ENCODE results near the gene AMZ1.
"Not testable (repeated sequence)": the region's sequence is repeated elsewhere in the genome, so short reads cannot be mapped to it uniquely, and the experiment has no call there.

Gene AMZ1

DNA sequence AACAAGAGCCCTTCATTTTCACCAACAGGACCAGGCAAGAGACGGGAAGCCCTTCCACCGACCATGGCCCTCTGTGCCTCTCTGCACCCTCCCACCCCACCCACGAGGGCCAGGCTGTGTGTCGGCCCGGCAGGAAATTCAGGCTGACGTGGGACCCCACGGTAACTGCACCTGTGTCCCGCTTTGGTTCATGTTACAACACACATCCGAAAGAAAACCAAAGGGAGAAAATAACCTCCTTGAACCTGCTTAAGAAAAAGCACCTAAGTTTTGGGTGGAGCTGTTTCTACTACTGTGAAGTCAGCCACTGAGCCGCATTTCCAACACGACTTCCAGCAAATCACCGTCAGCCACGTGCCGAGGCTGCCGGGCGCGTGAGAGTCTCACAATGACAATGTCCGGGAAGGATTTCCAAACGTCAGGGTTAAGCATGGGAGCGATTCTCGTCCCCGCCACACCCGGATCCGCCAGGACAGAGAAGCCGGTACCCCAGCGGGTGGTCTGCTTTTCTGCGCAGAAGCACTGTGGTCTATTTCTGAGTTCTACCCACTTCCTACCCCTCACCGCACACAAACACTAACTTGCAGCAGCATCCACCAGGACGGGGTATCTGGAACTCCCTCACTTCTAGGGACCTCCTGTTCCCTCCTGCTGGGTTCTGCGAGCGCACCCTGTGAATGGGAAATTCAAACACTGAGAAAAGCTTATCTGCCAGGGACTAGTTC, 36.6 kb downstream of the AMZ1 start:
- H3K36me3 ChIP-seq (ENCODE audit: insufficient read depth, low read length), result peaks cover 2% of the 10 kb centered on the region
- H3K4me1 ChIP-seq (ENCODE audit: insufficient read depth, low read length), result no peaks in the 10 kb centered on the region

DNA sequence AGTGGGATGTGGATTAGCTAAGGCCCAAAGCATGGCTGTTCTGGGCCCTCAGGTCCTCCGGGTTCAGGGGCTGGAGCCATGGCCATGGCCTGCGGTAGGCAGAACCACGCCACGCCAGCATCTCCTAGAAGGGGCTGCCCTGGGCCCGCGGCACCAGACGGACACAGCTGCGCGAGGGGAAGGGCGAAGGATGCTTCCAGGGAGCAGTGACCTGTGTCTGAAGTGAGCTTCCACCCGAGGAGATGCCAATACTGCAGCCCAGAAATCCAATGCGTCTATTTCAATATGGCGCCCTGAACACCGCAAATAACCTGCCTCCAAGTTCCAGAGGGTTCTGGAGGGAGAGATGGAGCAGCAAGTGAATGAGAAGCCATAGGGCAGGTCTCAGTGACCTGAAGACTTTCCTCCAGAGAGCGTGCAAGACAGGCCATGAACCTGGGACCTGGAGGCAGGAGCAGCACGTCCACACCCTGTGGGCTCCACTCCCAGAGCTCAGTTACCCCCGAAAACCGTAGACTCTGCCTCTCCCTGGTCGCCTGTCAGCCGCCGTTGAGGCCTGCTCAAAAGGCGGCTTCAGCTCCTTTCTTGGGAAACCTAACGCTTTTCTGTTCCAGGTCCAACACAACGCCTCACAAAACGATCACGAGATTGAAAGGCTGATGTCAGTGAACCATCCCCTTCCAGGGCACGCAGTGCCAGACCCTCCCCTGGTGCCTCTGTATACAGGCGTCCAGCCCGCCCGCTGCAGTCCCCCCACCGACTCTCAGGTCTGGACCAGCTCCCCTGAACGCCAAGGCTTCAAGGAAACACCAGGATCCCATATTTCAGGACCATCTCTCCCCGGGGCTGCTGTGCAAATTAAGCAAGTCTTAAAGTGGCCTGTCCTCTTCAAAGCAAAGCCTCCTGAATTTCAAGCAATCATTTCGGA, 37.4 kb downstream of the AMZ1 start:
- peaks cover 2% of the 10 kb centered on the region for H3K36me3 ChIP-seq (ENCODE audit: insufficient read depth, low read length)
- no peaks in the 10 kb centered on the region for H3K9me3 ChIP-seq (ENCODE audit: control insufficient read depth, insufficient read depth, low read length)
- H3K9ac ChIP-seq (ENCODE audit: low read depth, low read length), result no peak overlapping the region
- no peaks in the 10 kb centered on the region for H3K4me1 ChIP-seq (ENCODE audit: insufficient read depth, low read length)

More for the DNA sequence above, 36.6 kb downstream of the AMZ1 start:
- H3K9me3 ChIP-seq (ENCODE audit: control insufficient read depth, insufficient read depth, low read length), result no peaks in the 10 kb centered on the region
- no peak overlapping the region for H3K9ac ChIP-seq (ENCODE audit: low read depth, low read length)

DNA sequence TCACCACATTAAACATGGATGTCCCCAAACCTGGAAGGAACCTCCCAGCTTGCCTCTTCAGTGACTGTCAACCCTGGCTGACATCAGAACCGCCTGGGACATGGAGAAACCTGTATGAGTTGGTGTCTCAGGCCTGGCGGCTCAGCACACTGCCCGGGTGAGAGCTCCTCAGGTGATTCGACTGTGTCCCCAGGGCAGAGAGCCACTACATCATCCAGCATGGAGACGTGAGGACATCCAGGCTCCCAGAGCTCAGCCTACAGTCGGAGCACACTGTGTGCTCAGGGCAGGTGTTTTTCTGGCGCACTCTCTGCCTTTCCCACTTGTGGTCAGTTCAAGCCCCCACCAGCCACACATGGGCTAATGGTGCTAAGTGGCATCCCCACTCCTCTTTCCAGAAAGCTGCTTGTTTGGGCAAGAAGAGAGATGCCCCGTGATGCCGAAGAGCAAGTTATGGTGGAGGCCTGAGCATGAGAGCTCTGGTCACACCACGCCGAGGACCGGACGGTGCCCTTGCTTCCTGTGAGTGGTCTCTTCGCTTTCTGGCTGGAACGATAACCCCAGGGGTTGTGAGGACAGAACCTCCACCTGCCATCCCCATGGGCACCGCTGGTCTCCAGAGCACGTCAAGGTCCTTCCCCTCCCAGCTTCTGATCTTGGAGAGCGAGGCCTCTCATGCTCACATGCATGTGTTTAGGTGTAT, 38.5 kb downstream of the AMZ1 start:
- no peaks in the 10 kb centered on the region for H3K4me1 ChIP-seq (ENCODE audit: insufficient read depth, low read length)
- H3K36me3 ChIP-seq (ENCODE audit: insufficient read depth, low read length), result peaks cover 2% of the 10 kb centered on the region
- H3K9me3 ChIP-seq (ENCODE audit: control insufficient read depth, insufficient read depth, low read length), result no peaks in the 10 kb centered on the region
- H3K9ac ChIP-seq (ENCODE audit: low read depth, low read length), result no peak overlapping the region

GRCh38 chr7:2727206-2727605, 39.2 kb downstream of the AMZ1 start:
- not testable (repeated sequence) for H3K9me3 ChIP-seq (ENCODE audit: control insufficient read depth, insufficient read depth, low read length); H3K36me3 ChIP-seq (ENCODE audit: insufficient read depth, low read length); H3K4me1 ChIP-seq (ENCODE audit: insufficient read depth, low read length); H3K9ac ChIP-seq (ENCODE audit: low read depth, low read length)

DNA sequence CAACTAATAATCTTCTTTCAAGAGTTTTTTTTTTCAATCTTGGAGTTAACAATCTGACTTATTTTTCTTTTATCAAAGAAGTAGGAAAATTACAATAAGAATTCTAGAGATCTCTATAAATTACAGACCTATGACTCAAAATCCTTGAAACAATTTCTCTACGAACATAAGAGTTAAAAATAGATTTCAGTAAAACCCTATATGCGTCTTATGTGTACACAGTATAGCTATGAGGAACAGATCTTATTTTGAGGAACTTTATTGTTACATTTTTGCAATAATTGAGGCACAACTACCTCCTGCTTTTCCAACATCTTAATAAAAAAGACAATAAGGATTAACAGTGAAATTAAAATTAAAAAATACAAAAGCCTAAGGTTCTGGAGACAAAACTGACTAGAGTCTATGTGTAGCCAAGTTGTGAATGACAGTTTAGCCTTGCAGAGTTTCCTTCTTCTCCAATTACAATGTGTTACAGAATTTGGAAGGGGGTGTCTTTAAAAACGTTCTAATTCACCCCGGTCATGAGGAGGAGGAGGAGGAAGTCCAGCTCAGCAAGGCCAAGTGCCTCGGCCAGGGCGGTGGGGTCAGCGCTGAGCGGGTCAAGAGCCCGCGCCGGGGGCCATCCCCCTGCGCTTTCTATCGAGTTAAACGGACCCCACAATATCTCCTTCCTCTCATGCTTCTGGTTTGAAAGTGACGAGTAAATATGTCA, 40.5 kb downstream of the AMZ1 start:
- Histone ChIP-seq H3K4me1 (ENCODE audit: insufficient read depth, low read length) (no peaks in the 10 kb centered on the region), H3K36me3 (ENCODE audit: insufficient read depth, low read length) (peaks cover 2% of the 10 kb centered on the region), H3K9ac (ENCODE audit: low read depth, low read length) (no peak overlapping the region), H3K9me3 (ENCODE audit: control insufficient read depth, insufficient read depth, low read length) (no peaks in the 10 kb centered on the region)

- Histone ChIP-seq H3K4me1 (ENCODE audit: insufficient read depth, low read length) (no peaks in the 10 kb centered on the region), H3K9ac (ENCODE audit: low read depth, low read length) (no peak overlapping the region), H3K36me3 (ENCODE audit: insufficient read depth, low read length) (peaks cover 2% of the 10 kb centered on the region), H3K9me3 (ENCODE audit: control insufficient read depth, insufficient read depth, low read length) (no peaks in the 10 kb centered on the region)
Observed at GRCh38 chr7:2729031-2729892, 41.3 kb downstream of the AMZ1 start.

DNA sequence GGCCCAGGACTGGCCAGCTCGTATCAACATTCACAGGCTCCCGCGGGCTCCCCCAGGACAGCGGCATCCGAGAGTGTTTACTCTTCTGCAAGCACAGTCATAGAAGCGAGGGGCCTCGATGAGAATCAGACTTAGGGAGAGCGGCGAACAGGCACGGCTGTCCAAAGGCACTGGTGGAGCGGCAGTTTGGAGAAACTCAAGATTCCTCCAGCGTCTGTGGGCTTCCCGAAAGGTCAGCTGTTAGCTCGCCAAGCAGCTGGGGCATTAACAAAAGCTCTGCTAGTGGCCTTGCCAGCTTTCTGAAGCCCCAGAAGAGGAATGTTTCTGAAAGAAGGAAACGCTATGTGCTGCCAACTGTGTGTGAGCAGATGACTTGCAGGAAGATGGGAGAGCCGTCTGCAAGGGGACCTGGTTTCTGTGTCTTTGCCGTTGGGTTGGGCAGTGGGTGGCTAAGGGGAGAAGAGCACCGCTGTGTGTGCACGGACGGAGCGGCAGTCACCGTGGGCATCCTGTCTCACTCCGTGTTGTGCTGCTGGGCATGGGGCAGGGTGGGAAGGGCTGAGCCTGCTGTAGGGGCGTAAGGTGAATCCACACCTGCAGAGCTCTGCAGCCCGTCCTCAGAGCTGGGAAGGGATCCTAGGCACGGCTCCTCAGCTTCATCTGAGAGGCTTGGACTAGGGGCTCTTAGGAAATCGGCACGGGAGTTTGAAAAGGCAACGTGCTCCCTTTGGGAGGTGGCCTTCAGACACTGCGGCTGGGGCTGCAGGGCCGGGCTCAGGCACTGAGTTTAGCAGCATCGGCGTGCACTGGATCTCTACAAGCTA, 42.1 kb downstream of the AMZ1 start:
- no peaks in the 10 kb centered on the region for H3K4me1 ChIP-seq (ENCODE audit: insufficient read depth, low read length)
- peaks cover 2% of the 10 kb centered on the region for H3K36me3 ChIP-seq (ENCODE audit: insufficient read depth, low read length)
- H3K9me3 ChIP-seq (ENCODE audit: control insufficient read depth, insufficient read depth, low read length), result no peaks in the 10 kb centered on the region
- no peak overlapping the region for H3K9ac ChIP-seq (ENCODE audit: low read depth, low read length)

DNA sequence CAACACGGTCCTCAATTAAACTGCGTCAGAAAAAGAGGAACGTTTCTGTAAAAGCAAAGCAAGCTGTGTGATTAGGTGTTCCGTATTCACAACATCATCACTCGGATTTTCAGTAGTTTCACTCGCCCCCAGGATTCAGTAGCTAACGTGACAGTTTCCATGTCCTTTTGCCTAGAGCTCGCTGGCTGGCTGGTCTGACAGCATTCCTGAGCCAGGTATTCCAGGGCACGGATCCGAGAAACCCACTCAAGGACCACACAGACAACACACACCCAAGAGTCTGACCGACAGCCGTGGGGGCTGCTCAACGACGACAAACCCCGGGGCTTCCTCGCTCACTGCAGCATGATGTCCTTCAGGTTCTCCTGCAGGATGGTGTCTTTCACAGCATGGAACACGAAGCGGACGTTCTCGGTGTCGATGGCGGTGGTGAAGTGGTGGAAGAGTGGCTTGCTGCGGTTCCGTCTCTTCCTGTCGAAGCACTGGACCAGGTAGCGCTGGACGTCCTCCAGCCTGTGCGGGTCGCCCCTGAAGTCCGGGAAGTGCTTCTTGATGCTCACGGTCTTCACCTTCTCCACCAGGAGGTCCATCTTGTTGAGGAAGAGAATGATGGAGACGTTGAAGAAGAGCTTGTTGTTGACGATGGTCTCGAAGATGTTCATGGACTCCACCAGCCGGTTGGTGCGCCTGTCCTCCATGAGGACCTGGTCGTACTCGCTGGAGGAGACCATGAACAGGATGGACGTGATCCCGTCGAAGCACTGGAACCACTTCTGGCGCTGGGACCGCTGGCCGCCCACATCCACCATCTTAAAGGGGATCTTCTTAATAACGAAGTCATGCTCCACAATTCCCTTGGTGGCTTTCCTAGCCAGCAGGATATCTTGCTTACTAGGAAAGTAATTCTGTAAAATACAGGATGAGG, 43.1 kb downstream of the AMZ1 start:
- Histone ChIP-seq H3K4me1 (ENCODE audit: insufficient read depth, low read length) (no peaks in the 10 kb centered on the region), H3K9ac (ENCODE audit: low read depth, low read length) (no peak overlapping the region), H3K36me3 (ENCODE audit: insufficient read depth, low read length) (peaks cover 2% of the 10 kb centered on the region), H3K9me3 (ENCODE audit: control insufficient read depth, insufficient read depth, low read length) (no peaks in the 10 kb centered on the region)

- H3K9ac ChIP-seq (ENCODE audit: low read depth, low read length), result no peak overlapping the region
- H3K4me1 ChIP-seq (ENCODE audit: insufficient read depth, low read length), result 0 out of 2 replicates have a peak, but pooled peaks cover 3% of the 10 kb centered on the region
- H3K36me3 ChIP-seq (ENCODE audit: insufficient read depth, low read length), result no peaks in the 10 kb centered on the region
Observed at GRCh38 chr7:2732388-2732787, 44.4 kb downstream of the AMZ1 start.

GRCh38 chr7:2732959-2733584, 45.1 kb downstream of the AMZ1 start:
- Histone ChIP-seq H3K9me3 (ENCODE audit: control insufficient read depth, insufficient read depth, low read length) (no peaks in the 10 kb centered on the region), H3K9ac (ENCODE audit: low read depth, low read length) (no peak overlapping the region), H3K36me3 (ENCODE audit: insufficient read depth, low read length) (no peaks in the 10 kb centered on the region), H3K4me1 (ENCODE audit: insufficient read depth, low read length) (0 out of 2 replicates have a peak, but pooled peaks cover 3% of the 10 kb centered on the region)

More at GRCh38 chr7:2732388-2732787, 44.4 kb downstream of the AMZ1 start:
- H3K9me3 ChIP-seq (ENCODE audit: control insufficient read depth, insufficient read depth, low read length), result no peaks in the 10 kb centered on the region

DNA sequence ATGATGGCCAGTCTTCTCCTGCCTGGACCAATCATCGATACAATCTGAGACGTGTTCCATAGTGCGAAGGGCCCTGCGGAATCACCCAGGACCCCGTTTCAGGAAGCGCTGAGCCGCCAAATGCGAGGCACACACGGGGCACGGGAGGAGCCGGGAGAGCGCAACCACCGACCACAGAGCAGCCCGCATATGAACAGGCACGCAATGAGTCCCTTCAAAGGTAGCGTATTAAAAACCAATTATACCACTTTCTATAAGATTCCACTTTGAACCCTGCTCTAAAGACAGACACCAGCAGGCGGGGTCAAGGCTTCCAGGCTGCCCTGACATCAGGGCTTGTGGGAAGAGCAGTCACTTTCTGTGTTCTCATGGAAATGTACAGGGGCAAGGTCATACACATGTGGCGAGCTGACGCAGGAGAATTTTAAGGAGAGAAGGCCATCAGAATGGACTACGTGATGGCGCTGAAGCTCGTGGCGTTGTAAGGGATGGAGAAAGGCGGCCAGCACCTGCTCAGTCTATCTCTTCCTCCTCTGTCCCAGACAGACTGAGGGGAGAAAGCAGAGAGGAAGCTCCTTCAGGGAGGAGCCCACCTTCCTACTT, 46.2 kb downstream of the AMZ1 start:
- Histone ChIP-seq H3K9me3 (ENCODE audit: control insufficient read depth, insufficient read depth, low read length) (no peaks in the 10 kb centered on the region), H3K4me1 (ENCODE audit: insufficient read depth, low read length) (0 out of 2 replicates have a peak, but pooled peaks cover 3% of the 10 kb centered on the region), H3K9ac (ENCODE audit: low read depth, low read length) (no peak overlapping the region), H3K36me3 (ENCODE audit: insufficient read depth, low read length) (no peaks in the 10 kb centered on the region)
